Suprapubic skin (tissue), 4 donors: ENCODE results near the gene MYL5. TPM values are rescaled to one million over a fixed set of nuclear protein-coding genes. Genes with fewer than 3 reads are reported as not detected.
"Not testable (repeated sequence)": the region's sequence is repeated elsewhere in the genome, so short reads cannot be mapped to it uniquely, and the experiment has no call there.

Experiments
- DNase-seq, 2 donors: peaks; one replicate each; pipeline ENCODE4 v3.0.0-alpha.2; 2019; ENCODE audit warnings: low spot score in 2 of 2
- H3K27ac ChIP-seq: fragments of 200-600 bp; sonication (generic); one replicate; pipeline ENCODE4 v1.5.1; 2019
- H3K27me3 ChIP-seq: fragments of 200-600 bp; sonication (generic); one replicate; pipeline ENCODE4 v1.5.1; 2019
- H3K36me3 ChIP-seq: fragments of 200-600 bp; sonication (generic); one replicate; pipeline ENCODE4 v1.5.1; 2019
- H3K4me1 ChIP-seq: fragments of 200-600 bp; sonication (generic); one replicate; pipeline ENCODE4 v1.5.1; 2019
- H3K4me3 ChIP-seq: fragments of 200-600 bp; sonication (generic); one replicate; pipeline ENCODE4 v1.5.1; 2019; ENCODE audit warnings: mild to moderate bottlenecking
- H3K9me3 ChIP-seq: fragments of 200-600 bp; sonication (generic); one replicate; pipeline ENCODE4 v1.5.1; 2019
- EP300 ChIP-seq: sonication (generic); formaldehyde crosslinking; IDR thresholded peaks from one replicate; pipeline ENCODE4 v1.6.1; 2017; ENCODE audit warnings: antibody characterized with exemption
- POLR2A ChIP-seq, 2 donors: fragments of 450-650 bp; IDR thresholded peaks; one replicate each; pipeline ENCODE4 v1.6.1; 2017; ENCODE audit warnings: antibody characterized with exemption in 2 of 2, mild to moderate bottlenecking in 2 of 2, moderate library complexity in 2 of 2
- POLR2AphosphoS5 ChIP-seq, 3 donors: sonication (generic); formaldehyde crosslinking; IDR thresholded peaks; one replicate each; pipeline ENCODE4 v1.6.1; 2017; ENCODE audit warnings: antibody characterized with exemption in 3 of 3
- WGBS: methylation state at CpG from one replicate; pipeline ENCODE4 v1.1.5; 2018; 5-methylcytosine and 5-hydroxymethylcytosine counted together
- total RNA-seq, 4 donors: library from RNA; depleted of rRNA; stranded (reverse); fragments of >200 nt; gene quantifications; one replicate each; pipeline ENCODE4 v1.1.0, GENCODE V29; 2016
- TF ChIP-seq, protein P1 (sequence below), 2 donors: fragments of 200-600 bp in 1 of 2; fragments of 450-650 bp in 1 of 2; sonication (generic) in 1 of 2; IDR thresholded peaks; one replicate each; pipeline ENCODE4 v1.5.1; 2016 to 2019; ENCODE audit warnings: antibody characterized with exemption in 2 of 2, mild to moderate bottlenecking in 1 of 2, moderate library complexity in 1 of 2

Gene MYL5
- total RNA-seq, 4 donors from 2014 or later, result 5.3 to 20.4 (median 10.5) TPM

DNA sequence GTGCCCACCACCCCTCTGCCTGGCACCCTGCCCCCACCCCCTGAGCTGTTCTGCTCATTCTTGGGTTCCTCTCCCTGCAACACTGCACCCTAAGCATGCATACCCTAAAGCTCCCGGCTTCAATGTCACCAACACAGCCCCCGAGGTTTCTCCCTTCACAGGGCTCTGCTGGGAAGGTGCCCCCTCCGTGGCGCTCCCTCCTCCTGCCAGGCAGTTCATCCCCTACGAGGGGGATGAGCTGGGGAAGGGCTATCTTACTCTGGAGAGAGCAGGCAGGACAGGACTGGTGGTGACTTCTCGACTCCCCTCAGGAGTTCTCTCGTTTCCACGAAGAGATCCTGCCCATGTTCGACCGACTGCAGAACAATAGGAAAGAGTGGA lies 6.8 kb upstream of the MYL5 start:
- Histone ChIP-seq H3K4me1 (peaks cover 11% of the 10 kb centered on the region), H3K9me3 (no peaks in the 10 kb centered on the region), H3K36me3 (peaks cover 20% of the 10 kb centered on the region), H3K27ac (no peak overlapping the region), H3K27me3 (peaks cover 20% of the 10 kb centered on the region), H3K4me3 (no peak overlapping the region)
- WGBS, result 68% methylated on average over 10 of the region's 10 CpGs
- TF ChIP-seq, protein P1, sequence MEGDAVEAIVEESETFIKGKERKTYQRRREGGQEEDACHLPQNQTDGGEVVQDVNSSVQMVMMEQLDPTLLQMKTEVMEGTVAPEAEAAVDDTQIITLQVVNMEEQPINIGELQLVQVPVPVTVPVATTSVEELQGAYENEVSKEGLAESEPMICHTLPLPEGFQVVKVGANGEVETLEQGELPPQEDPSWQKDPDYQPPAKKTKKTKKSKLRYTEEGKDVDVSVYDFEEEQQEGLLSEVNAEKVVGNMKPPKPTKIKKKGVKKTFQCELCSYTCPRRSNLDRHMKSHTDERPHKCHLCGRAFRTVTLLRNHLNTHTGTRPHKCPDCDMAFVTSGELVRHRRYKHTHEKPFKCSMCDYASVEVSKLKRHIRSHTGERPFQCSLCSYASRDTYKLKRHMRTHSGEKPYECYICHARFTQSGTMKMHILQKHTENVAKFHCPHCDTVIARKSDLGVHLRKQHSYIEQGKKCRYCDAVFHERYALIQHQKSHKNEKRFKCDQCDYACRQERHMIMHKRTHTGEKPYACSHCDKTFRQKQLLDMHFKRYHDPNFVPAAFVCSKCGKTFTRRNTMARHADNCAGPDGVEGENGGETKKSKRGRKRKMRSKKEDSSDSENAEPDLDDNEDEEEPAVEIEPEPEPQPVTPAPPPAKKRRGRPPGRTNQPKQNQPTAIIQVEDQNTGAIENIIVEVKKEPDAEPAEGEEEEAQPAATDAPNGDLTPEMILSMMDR (IDR thresholded peaks at IDR 0.05), result no peak
- no peak for TF ChIP-seq EP300
- no peak for TF ChIP-seq POLR2AphosphoS5 (IDR thresholded peaks at IDR 0.05)
- TF ChIP-seq POLR2A (IDR thresholded peaks at IDR 0.05), result no peak
- no peak for DNase-seq

DNA sequence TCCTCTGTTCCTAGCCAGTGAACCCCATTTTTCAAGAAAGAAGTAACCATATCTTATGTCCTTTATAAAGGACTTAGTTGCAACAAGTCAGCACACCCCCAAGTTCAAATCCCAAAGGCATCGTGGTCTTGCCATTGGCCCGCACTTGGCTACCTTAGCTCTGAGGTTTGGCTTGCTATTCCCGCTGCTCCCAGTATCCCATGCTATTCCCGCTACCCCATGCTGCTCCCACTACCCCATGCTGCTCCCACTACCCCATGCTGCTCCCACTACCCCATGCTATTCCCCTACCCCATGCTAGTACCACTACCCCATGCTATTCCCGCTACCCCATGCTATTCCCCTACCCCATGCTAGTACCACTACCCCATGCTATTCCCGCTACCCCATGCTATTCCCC lies 6.1 kb upstream of the MYL5 start:
- WGBS, result 91% methylated on average over 6 of the region's 6 CpGs
- peaks cover 22% of the 10 kb centered on the region for H3K36me3 ChIP-seq
- DNase-seq, H3K27ac ChIP-seq, H3K9me3 ChIP-seq, H3K4me3 ChIP-seq: not testable (repeated sequence)
- H3K4me1 ChIP-seq, result peaks cover 15% of the 10 kb centered on the region
- H3K27me3 ChIP-seq, result peaks cover 15% of the 10 kb centered on the region

DNA sequence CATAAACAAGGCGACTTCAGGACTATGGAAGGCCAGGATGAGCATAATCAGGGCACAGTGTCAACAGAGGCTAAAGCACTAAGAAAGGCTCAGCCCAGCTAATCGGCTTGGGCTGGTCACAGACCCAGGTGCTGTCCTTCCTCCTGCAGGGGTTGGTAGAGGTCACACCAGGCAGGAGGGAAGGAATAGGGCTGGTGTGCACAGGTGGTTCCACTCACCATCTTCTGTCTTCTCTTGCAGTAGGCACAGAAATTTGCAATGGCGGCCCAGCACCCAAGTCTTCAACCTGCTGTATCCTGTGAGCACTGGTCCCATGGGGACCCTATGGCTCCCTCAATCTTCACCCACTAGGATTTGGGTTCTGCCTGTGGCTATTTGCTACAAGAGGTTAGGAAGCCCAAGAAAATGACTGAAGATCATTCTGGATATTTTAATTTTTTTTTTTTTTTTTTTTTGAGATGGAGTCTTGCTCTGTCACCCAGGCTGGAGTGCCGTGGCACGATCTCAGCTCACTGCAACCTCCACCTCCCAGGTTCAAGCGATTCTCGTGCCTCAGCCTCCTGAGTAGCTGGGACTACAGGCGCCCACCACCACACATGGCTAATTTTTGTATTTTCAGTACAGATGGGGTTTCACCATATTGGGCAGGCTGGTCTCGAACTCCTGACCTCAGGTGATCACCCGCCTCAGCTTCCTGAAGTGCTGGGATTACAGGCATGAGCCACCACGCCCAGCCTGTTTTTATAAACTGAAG lies 4.4 kb upstream of the MYL5 start:
- not testable (repeated sequence) for DNase-seq, H3K27ac ChIP-seq, H3K9me3 ChIP-seq, H3K4me3 ChIP-seq, H3K27me3 ChIP-seq
- peaks cover 22% of the 10 kb centered on the region for H3K36me3 ChIP-seq
- peaks cover 14% of the 10 kb centered on the region for H3K4me1 ChIP-seq
- 91% methylated on average over 11 of the region's 11 CpGs for WGBS

- no peak for DNase-seq
- Histone ChIP-seq H3K9me3 (no peaks in the 10 kb centered on the region), H3K27ac (no peak overlapping the region), H3K4me3 (no peak overlapping the region), H3K27me3 (no peaks in the 10 kb centered on the region), H3K36me3 (peaks cover 22% of the 10 kb centered on the region), H3K4me1 (peaks cover 32% of the 10 kb centered on the region)
- WGBS, result no CpG with 5 or more reads among the region's 3 CpGs
- TF ChIP-seq, protein P1 (IDR thresholded peaks at IDR 0.05), result no peak
- TF ChIP-seq POLR2AphosphoS5 (IDR thresholded peaks at IDR 0.05), result no peak
- no peak for TF ChIP-seq POLR2A (IDR thresholded peaks at IDR 0.05)
- no peak for TF ChIP-seq EP300
Measured at GRCh38 chr4:671769-672168, 2.6 kb upstream of the MYL5 start.

GRCh38 chr4:673349-674091 lies 822 bp upstream of the MYL5 start:
- DNase-seq, result no peak

More at GRCh38 chr4:673349-674091, 822 bp upstream of the MYL5 start:
- H3K4me1 ChIP-seq, result peaks cover 50% of the 10 kb centered on the region
- TF ChIP-seq POLR2A (IDR thresholded peaks at IDR 0.05) (no peak), POLR2AphosphoS5 (IDR thresholded peaks at IDR 0.05) (no peak), EP300 (no peak)
- TF ChIP-seq, protein P1 (IDR thresholded peaks at IDR 0.05), result no peak
- H3K27ac ChIP-seq, result peak overlapping the region; percentile 87
- H3K9me3 ChIP-seq, result no peaks in the 10 kb centered on the region
- no peaks in the 10 kb centered on the region for H3K27me3 ChIP-seq
- 21% methylated on average over 23 of the region's 55 CpGs for WGBS
- H3K36me3 ChIP-seq, result peaks cover 22% of the 10 kb centered on the region
- H3K4me3 ChIP-seq, result peak overlapping the region; percentile 87
